ENCODE measurements around the gene KCNIP4. TPM values are rescaled to one million over a fixed set of nuclear protein-coding genes. Genes with fewer than 3 reads are reported as not detected.

KCNIP4 gene
- total RNA-seq, 1 donor from 2014 or later, result not detected

GRCh38 chr4:21205821-21206531, 742.6 kb downstream of the KCNIP4 start:
- intact Hi-C loops (cut with micrococcal nuclease), result no loop called here

- intact Hi-C loops (cut with micrococcal nuclease), result no loop called here
These were observed 745.2 kb downstream of the KCNIP4 start for GRCh38 chr4:21203416-21203815.

- intact Hi-C loops (cut with micrococcal nuclease), result no loop called here
These were observed 745.6 kb downstream of the KCNIP4 start for GRCh38 chr4:21202959-21203358.

GRCh38 chr4:21198683-21199082, 749.9 kb downstream of the KCNIP4 start:
- intact Hi-C loops (cut with micrococcal nuclease), result no loop called here

- intact Hi-C loops (cut with micrococcal nuclease), result no loop called here
These were observed 752.9 kb downstream of the KCNIP4 start for GRCh38 chr4:21195682-21196081.

- intact Hi-C loops (cut with micrococcal nuclease), result no loop called here
These were observed 756.2 kb downstream of the KCNIP4 start for GRCh38 chr4:21192367-21192766.

- intact Hi-C loops (cut with micrococcal nuclease), result no loop called here
These were observed 757.3 kb downstream of the KCNIP4 start for GRCh38 chr4:21191317-21191716.

- intact Hi-C loops (cut with micrococcal nuclease), result no loop called here
These were observed 763.8 kb downstream of the KCNIP4 start for GRCh38 chr4:21184788-21185187.

- intact Hi-C loops (cut with micrococcal nuclease), result no loop called here
These were observed 766.9 kb downstream of the KCNIP4 start for GRCh38 chr4:21181716-21182115.

GRCh38 chr4:21177871-21178270, 770.7 kb downstream of the KCNIP4 start:
- intact Hi-C loops (cut with micrococcal nuclease), result no loop called here

- intact Hi-C loops (cut with micrococcal nuclease), result no loop called here
These were observed 771.5 kb downstream of the KCNIP4 start for GRCh38 chr4:21177092-21177491.

- intact Hi-C loops (cut with micrococcal nuclease), result no loop called here
These were observed 780.9 kb downstream of the KCNIP4 start for GRCh38 chr4:21167711-21168110.

GRCh38 chr4:21155367-21155766, 793.2 kb downstream of the KCNIP4 start:
- intact Hi-C loops (cut with micrococcal nuclease), result no loop called here

GRCh38 chr4:21139327-21139726, 809.2 kb downstream of the KCNIP4 start:
- intact Hi-C loops (cut with micrococcal nuclease), result no loop called here

- intact Hi-C loops (cut with micrococcal nuclease), result no loop called here
These were observed 812.4 kb downstream of the KCNIP4 start for GRCh38 chr4:21136051-21136630.

GRCh38 chr4:21134994-21135393, 813.6 kb downstream of the KCNIP4 start:
- intact Hi-C loops (cut with micrococcal nuclease), result no loop called here

GRCh38 chr4:21130606-21131005, 818.0 kb downstream of the KCNIP4 start:
- intact Hi-C loops (cut with micrococcal nuclease), result no loop called here

- intact Hi-C loops (cut with micrococcal nuclease), result no loop called here
These were observed 822.5 kb downstream of the KCNIP4 start for GRCh38 chr4:21126014-21126512.

GRCh38 chr4:21118301-21118700, 830.3 kb downstream of the KCNIP4 start:
- intact Hi-C loops (cut with micrococcal nuclease), result no loop called here

GRCh38 chr4:21117541-21118180, 830.9 kb downstream of the KCNIP4 start:
- intact Hi-C loops (cut with micrococcal nuclease), result no loop called here

- intact Hi-C loops (cut with micrococcal nuclease), result no loop called here
These were observed 834.9 kb downstream of the KCNIP4 start for GRCh38 chr4:21113496-21114223.

- intact Hi-C loops (cut with micrococcal nuclease), result no loop called here
These were observed 845.9 kb downstream of the KCNIP4 start for GRCh38 chr4:21102667-21103066.

All from T-helper 2 cell treated with Interferon-gamma antibody and Interleukin-4, amounts not matched to agents 100 ng/mL and 5 ng/mL, for 36 hours (primary cell).